RWPE2 (cell line): ENCODE data around the gene ACTL6B.
"Not testable (repeated sequence)": the region's sequence is repeated elsewhere in the genome, so short reads cannot be mapped to it uniquely, and the experiment has no call there.

Source experiments
- ATAC-seq: fragments of 200-7000 bp; cut with Tn5 transposase; 3 replicates; pipeline ENCODE4 v1.9.1; 2021; ENCODE audit warnings: low read depth
- DNase-seq: peaks from one replicate; pipeline ENCODE4 v3.0.0-alpha.2; 2020; ENCODE audit warnings: low spot score
- H3K27ac ChIP-seq: fragments of 450-650 bp; 2 replicates; pipeline ENCODE4 v1.5.1; 2017; ENCODE audit warnings: mild to moderate bottlenecking; ENCODE audit not compliant: poor library complexity, severe bottlenecking
- H3K27me3 ChIP-seq: fragments of 250-450 bp; sonication (Bioruptor Pico); 2 replicates; pipeline ENCODE4 v1.5.1; 2021; ENCODE audit warnings: mild to moderate bottlenecking, moderate library complexity; ENCODE audit not compliant: insufficient read depth, poor library complexity, severe bottlenecking
- H3K36me3 ChIP-seq: fragments of 250-450 bp; sonication (Bioruptor Pico); 2 replicates; pipeline ENCODE4 v1.5.1; 2020; ENCODE audit warnings: low read depth, mild to moderate bottlenecking, moderate library complexity
- H3K4me1 ChIP-seq: fragments of 250-450 bp; sonication (Bioruptor Pico); 2 replicates; pipeline ENCODE4 v1.5.1; 2021; ENCODE audit warnings: mild to moderate bottlenecking, moderate library complexity; ENCODE audit not compliant: insufficient read depth, poor library complexity, severe bottlenecking
- H3K4me3 ChIP-seq: fragments of 250-450 bp; sonication (Bioruptor Pico); 2 replicates; pipeline ENCODE4 v1.5.1; 2021; ENCODE audit warnings: mild to moderate bottlenecking, moderate library complexity; ENCODE audit not compliant: severe bottlenecking
- H3K9me3 ChIP-seq: fragments of 250-450 bp; sonication (Bioruptor Pico); 2 replicates; pipeline ENCODE4 v1.5.1; 2021; ENCODE audit warnings: mild to moderate bottlenecking, moderate library complexity; ENCODE audit not compliant: severe bottlenecking
- TF ChIP-seq, protein P1 (sequence below): fragments of 450-650 bp; IDR thresholded peaks from one replicate; pipeline ENCODE4 v1.5.1; 2017; ENCODE audit warnings: mild to moderate bottlenecking, moderate library complexity; ENCODE audit not compliant: poor library complexity, severe bottlenecking

The ACTL6B gene

DNA sequence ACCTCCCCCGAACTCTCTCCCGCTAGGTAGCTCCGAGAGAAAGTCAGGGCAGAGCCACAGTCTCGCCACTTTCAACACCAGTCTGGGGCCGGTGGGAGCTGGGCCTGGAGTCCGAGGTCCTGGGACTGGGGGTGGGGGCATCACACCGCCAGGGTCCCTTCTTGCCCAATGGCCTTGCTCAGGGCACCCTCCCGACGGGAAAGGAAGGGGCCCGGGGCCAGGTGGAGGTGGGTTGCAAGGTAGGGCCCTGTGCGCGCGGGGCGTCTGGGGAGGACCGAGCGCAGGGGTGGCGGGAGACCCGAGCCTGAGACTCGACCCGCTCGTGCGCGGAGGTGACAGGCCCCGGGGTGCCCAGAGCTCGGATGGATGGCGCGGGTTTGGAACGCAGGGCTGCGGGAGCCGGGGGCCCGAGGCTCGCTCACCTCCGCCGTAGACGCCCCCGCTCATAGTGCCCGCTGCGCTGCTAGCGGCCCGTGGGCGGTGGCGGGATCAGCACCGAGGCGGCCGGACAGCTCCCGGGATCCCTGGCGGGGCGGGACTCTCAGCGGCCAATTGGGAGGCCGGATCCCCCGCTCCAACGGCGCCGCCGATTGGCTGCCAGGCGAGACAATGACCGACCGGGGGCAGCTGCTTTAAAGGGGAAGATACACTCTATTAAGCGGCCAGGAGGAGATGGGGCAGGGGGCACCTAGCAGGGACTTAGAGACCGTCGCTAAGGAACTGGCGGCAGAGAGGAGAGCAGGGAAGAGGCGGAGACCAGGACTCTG, at the start of gene ACTL6B:
Gene ACTL6B, minus strand, starts transcription at position 541 of the 767 bp plus-strand sequence. Its CDS starts 94 bp downstream, at position 447.
- peak; percentile 48 for ATAC-seq
- Histone ChIP-seq H3K4me1 (no peaks in the 10 kb centered on the region), H3K36me3 (no peaks in the 10 kb centered on the region), H3K27ac (no peak within 1 kb of the TSS), H3K9me3 (no peaks in the 10 kb centered on the region), H3K4me3 (no peak within 1 kb of the TSS), H3K27me3 (peaks cover 29% of the 10 kb centered on the region)
- no peak for DNase-seq
- TF ChIP-seq, protein P1, sequence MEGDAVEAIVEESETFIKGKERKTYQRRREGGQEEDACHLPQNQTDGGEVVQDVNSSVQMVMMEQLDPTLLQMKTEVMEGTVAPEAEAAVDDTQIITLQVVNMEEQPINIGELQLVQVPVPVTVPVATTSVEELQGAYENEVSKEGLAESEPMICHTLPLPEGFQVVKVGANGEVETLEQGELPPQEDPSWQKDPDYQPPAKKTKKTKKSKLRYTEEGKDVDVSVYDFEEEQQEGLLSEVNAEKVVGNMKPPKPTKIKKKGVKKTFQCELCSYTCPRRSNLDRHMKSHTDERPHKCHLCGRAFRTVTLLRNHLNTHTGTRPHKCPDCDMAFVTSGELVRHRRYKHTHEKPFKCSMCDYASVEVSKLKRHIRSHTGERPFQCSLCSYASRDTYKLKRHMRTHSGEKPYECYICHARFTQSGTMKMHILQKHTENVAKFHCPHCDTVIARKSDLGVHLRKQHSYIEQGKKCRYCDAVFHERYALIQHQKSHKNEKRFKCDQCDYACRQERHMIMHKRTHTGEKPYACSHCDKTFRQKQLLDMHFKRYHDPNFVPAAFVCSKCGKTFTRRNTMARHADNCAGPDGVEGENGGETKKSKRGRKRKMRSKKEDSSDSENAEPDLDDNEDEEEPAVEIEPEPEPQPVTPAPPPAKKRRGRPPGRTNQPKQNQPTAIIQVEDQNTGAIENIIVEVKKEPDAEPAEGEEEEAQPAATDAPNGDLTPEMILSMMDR, result no peak

DNA sequence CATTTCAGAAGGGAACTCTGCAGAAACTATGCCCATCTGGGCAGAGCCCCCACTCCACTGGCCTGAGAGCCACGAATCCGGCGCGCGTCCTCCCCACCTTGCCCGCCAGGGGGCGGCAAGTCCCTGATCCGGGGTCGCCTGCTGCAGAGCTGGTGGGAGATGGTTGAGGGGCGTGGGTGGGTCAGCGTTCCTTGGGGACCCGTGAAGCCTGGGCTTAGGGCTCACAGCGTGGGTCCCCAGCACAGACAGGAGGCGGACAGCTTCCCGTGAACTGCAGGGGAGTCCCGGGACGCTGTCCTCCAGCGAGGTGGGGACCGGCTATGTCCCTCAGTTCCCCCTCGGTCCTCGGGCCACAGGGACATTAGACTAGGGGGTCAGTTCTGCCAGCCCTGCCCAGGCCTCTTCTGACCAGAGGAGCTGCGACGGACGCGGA, 49.1 kb upstream of the ACTL6B start:
- DNase-seq, result no peak
- ATAC-seq, result peak; percentile 63
- Histone ChIP-seq H3K4me3 (peak overlapping the region; percentile 94), H3K36me3 (peaks cover 12% of the 10 kb centered on the region), H3K27ac (peak overlapping the region; percentile 59), H3K9me3 (no peaks in the 10 kb centered on the region), H3K4me1 (no peaks in the 10 kb centered on the region), H3K27me3 (no peaks in the 10 kb centered on the region)
- TF ChIP-seq, protein P1, result peak; percentile 95

DNA sequence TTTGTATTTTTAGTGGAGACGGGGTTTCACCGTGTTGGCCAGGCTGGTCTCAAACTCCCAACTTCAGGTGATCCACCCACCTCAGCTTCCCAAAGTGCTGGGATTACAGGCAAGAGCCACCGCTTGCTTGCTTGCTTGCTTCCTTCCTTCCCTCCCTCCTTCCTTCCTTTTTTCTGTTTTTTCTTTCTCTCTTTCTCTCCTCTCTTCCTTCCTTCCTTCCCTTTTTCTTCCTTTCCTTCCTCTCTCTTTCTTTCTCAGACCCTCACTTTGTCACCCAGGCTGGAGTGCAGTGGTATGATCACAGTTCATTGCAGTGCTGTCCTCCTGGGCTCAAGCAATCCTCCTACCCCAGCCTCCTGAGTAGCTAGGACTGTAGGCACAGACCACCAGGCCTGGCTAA, 44.8 kb upstream of the ACTL6B start:
- not testable (repeated sequence) for ATAC-seq, H3K4me1 ChIP-seq, H3K27me3 ChIP-seq, H3K36me3 ChIP-seq, DNase-seq, H3K9me3 ChIP-seq, H3K4me3 ChIP-seq, H3K27ac ChIP-seq

DNA sequence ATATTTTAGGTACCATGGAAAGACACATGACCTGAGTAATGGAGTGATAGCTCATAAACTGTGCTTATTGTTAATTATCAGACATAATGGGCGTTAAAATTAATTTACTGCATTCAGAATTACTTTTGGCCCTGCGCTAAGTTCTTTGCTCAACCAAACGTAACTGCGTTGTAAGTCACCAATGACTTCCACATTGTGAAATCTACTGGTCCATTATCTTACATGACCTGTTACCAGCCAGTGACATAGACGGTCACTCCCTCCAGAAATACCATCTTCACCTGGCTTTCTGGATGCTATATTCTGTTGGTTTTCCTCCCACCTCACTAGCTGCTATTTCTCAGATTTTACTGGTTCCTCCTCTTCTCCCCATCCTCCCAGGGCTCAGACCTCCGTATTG, 42.8 kb upstream of the ACTL6B start:
- no peaks in the 10 kb centered on the region for H3K9me3 ChIP-seq
- DNase-seq (no peak), ATAC-seq (no peak)
- H3K4me3 ChIP-seq, result no peak overlapping the region
- no peak overlapping the region for H3K27ac ChIP-seq
- TF ChIP-seq, protein P1, result no peak
- no peaks in the 10 kb centered on the region for H3K27me3 ChIP-seq
- H3K4me1 ChIP-seq, result no peaks in the 10 kb centered on the region
- no peaks in the 10 kb centered on the region for H3K36me3 ChIP-seq

DNA sequence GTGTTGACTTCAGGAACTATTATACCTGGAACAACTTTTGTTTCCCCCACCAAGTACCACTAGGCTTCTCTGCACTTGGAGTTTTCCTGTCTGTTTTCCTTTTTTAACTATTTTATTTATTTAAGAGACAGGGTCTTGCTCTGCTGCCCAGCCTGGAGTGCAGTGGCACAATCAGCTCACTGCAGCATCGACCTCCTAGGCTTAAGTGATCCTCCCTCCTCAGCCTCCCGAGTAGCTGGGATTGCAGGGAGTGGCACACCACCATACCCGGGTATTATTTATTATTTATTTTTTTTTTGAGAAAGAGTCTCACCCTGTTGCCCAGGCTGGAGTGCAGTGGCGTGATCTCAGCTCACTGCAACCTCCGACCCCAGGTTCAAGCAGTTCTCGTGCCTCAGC, 39.9 kb upstream of the ACTL6B start:
- H3K27me3 ChIP-seq, result no peaks in the 10 kb centered on the region
- peaks cover 11% of the 10 kb centered on the region for H3K4me1 ChIP-seq
- DNase-seq (no peak), ATAC-seq (no peak)
- H3K36me3 ChIP-seq, result peaks cover 11% of the 10 kb centered on the region
- H3K4me3 ChIP-seq, result no peak overlapping the region
- H3K27ac ChIP-seq, result no peak overlapping the region
- TF ChIP-seq, protein P1, result no peak
- H3K9me3 ChIP-seq, result no peaks in the 10 kb centered on the region
